NCI-H187 treated with DMSO at 0.1 percent for 48 hours (cell line): Measurements from ENCODE around the gene RABGAP1.
"Not testable (repeated sequence)": the region's sequence is repeated elsewhere in the genome, so short reads cannot be mapped to it uniquely, and the experiment has no call there.

ENCODE experiments used
- DNase-seq: peaks from one replicate; lab custom pipeline; 2025; lab: John Stamatoyannopoulos, UW

The RABGAP1 gene

DNA sequence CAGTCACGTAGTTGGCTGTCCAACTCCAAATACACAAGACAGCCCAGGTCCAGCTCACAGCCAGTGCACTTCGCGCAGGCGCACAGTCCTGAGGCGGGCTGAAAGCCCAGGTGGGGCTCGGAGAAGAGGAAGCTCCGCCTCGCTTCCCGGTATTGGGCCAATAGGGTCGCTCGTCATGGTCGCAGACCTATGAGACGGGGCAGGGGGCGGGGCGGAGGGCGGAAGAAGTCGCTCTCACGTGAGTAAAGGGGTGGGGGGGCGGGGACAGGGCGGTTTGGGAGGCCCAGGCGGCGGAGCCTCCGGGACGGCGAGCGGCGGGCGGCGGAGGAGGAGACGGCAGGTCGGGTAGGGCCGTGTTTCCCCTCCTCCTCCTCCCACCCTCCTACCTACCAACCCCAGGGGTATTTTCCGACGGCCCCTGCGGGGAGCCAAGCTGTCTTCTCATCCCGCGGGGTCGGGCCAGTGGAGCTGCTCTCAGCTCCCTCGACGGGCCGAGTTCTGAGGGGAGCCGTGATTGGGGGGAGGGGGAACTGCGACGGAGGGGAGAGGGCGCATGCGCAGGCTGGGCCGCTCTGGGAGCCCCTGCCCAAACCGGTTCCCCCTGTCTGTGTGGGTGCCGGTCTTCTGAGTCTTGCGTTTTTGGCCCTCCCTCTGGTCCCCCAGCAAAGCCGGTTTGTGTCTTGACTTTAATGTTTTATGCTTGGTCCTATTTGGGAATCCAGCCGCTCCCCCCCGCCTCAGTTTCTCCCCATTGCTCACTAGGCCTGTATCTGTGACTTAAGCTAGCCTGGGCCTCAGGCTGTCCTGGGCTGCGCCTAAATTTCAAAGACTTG lies at the start of gene RABGAP1:
Gene RABGAP1, plus strand, starts transcription at position 272 of the 833 bp plus-strand sequence. CDS start 16,040 bp downstream, outside the sequence.
- DNase-seq, result peak; percentile 63

DNA sequence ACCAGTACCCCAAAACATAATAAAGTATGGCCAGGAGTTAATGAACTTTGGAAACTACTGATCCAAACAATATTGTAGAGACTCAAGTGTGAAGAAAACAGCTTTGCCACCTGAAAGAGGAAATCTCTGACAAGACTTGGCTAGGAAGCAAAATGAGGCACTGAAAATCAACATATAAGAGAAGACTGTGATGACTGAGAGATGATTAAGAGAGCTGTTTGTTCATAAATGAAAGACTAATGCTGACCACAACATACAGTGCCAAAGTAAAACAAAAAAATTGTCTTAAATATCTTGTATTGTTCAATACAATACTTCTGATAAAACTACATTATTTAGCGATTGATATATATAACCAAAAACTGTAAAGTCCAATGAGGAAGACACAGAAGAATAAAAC lies 42.9 kb upstream of the RABGAP1 start:
- DNase-seq, result no peak

GRCh38 chr9:122900791-122901190 lies 40.0 kb upstream of the RABGAP1 start:
- DNase-seq, result no peak

DNA sequence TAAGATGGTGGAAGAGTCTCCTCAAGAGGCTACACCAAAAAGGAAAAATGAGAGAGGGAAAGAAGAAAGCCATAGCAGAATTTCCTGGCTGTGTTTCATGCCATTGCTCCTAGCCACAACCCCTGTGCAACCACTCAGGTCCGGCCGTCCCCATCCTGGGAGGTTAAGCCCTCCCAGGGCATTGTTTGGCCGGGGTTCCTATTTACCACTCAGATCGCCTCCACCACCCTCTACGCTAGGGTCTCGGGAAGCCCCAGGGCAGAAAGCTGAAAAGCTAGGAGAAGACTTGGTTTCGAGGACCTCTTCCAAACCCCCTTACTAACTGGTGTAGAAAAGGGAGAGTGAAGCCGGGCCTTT lies 36.4 kb upstream of the RABGAP1 start:
- no peak for DNase-seq

- DNase-seq, result peak; percentile 81
Observed at GRCh38 chr9:122904823-122905710, 35.8 kb upstream of the RABGAP1 start, which contains the start of gene RC3H2. Gene RC3H2, minus strand, starts transcription at chr9:122905359. Its CDS starts 7,850 bp downstream, at chr9:122897509.

DNA sequence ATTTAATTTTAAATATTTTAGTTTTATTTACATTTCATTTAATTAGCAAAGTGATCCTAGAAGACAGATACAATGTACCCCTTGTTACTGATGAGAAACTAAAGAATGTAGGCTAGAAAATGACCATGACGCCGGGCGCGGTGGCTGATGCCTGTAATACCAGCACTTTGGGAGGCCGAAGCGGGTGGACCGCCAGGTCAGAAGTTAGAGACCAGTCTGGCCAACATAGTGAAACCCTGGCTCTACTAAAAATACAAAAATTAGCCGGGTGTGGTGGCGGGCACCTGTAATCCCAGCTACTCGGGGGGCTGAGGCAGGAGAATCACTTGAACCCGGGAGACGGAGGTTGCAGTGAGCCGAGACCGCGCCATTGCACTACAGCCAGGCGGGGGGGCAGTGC lies 34.7 kb upstream of the RABGAP1 start:
- DNase-seq, result not testable (repeated sequence)

DNA sequence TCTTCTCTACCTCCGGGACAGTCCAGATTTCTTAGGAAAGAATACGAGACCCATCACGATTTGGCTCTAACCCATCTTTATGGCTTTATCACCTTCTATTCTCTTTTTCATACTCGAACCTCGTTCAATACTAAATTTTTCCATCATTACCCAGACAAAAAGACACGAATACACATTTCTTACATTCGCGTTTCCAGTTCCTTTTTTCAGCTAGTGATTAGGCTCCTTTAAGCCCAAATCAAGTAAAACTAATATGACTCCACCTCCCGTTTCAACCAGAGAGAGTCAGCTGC lies 28.2 kb upstream of the RABGAP1 start:
- DNase-seq, result no peak

- peak; percentile 5 for DNase-seq
Observed at GRCh38 chr9:122912964-122913673, 27.7 kb upstream of the RABGAP1 start, which contains the start of gene ZBTB6. Gene ZBTB6, minus strand, starts transcription at chr9:122913323. Its CDS starts 1,251 bp downstream, at chr9:122912072.

DNA sequence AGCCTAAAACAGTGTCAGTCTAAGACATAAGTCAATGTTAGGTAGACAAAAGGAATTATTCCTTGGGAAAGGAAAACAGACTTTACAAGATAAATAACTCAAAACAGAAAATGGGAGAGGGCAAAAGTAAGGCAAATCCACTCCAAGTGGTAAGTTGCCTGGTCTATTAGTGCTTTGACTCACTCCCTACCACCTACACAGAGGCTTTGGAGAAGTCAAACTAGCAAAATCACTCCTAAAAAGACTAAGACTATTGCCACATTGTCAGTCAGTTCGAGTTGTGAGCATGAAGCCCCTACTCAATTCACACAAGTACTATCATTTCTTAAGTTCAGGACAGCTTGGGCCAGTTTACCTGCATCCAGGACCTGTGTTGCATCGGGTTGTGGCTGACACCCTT lies 22.5 kb upstream of the RABGAP1 start:
- no peak for DNase-seq

GRCh38 chr9:122922713-122923112 lies 18.1 kb upstream of the RABGAP1 start:
- DNase-seq, result no peak

GRCh38 chr9:122923947-122924346 lies 16.9 kb upstream of the RABGAP1 start:
- DNase-seq, result no peak

DNA sequence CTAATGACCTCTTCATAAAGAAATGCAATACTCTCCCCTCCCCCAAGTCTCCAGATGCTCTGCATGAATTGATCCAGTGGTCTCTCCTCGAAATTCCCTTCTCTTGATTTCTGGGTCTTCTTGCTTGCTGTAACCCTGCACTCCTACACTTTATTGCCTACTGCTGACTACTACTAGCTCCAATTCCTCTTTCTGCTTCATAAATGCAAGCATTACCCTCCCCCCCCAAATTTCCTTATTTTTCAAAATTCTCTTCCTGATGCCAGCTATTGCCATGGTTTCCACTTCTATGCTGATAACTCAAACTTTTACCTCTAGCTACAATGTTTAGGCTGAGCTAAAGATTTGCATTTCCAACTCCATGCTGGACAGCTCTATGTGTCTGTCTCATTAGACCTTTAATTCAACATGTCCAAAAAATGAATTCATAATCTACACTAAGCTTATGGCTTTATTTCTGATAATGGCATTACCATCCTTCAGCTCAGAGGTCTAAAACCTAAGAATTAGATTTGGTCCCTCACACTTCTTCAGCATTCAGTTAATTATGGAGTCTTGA lies 10.9 kb upstream of the RABGAP1 start:
- no peak for DNase-seq

DNA sequence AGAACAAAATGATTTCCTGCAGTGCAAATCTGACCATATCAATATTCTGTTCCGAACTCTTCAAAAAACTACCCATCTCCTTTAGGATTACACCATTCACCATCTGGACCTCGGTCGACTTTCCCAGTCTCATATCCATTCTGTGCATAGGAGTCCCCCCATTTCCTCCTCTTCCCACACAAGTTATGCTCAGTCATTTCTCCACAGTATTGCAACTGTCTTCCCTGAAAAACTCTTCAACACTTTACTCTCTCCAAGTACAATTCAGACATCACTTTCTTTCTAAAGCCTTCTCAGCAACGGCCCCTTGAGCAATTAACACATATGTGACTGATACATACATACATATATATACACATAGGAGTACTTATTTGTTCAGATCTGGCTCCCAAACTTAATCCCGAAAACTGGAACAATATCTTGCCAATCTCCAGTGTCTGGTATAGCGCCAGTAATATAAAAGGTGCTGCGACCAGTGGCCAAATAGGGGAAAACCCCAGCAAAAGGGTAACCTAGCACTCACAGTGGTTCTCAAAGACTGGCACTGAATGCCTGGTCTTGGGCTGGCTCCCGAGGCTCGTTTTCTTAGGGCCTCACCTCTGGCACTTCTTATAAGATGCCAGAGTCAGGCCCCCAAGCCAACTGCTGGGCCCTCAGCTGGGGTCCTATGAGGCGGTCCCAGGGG lies 10.1 kb upstream of the RABGAP1 start:
- no peak for DNase-seq

DNA sequence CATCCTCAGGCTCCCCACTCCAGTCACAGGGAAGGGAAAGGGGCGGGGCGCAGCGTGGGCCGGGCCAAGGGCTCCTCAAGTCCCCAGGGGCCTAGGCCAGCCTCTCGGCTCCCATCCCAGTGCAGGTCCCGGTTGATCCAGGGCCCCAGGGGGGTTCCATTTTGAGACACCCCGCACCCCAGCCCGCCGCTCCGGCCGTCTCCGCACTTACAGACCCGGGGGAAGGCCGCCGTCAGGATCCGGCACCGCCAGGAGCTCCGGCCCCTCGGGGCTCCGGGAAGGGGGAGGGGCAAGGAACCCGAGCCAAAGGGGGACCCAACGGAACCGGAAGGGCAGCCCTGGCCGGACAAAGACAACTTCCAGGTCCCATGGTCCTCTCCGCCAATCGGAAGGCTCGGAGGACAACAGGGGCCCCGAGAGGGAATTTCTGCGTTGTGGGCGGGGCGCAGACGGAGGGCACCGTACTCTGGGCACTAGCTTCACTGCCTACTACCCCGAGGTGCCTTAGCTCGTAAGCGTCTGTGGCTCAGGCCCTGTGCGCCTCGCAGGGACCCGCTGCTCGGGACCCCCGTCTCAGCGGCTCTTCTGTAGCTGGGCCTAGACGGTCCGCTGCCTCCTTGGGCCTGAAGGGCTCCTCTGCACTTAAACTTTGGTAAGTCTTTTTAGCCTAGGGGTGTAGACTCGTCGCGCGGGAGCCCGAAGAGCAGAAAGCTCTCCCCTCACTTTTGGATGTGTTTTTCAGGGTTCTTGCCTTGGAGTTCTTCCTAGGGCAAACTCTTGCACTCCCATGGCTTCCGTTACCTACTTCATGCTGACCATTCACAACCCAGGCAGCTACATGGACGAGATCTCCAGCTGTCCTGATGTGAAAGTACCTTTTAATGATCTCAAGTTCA lies 9.3 kb upstream of the RABGAP1 start, which contains the start of gene ZBTB26:
Gene ZBTB26, minus strand, starts transcription at position 287 of the 896 bp plus-strand sequence. CDS start 11,578 bp downstream, outside the sequence.
- DNase-seq, result peak; percentile 2

- no peak for DNase-seq
Observed at GRCh38 chr9:122936464-122936863, 4.4 kb upstream of the RABGAP1 start.

DNA sequence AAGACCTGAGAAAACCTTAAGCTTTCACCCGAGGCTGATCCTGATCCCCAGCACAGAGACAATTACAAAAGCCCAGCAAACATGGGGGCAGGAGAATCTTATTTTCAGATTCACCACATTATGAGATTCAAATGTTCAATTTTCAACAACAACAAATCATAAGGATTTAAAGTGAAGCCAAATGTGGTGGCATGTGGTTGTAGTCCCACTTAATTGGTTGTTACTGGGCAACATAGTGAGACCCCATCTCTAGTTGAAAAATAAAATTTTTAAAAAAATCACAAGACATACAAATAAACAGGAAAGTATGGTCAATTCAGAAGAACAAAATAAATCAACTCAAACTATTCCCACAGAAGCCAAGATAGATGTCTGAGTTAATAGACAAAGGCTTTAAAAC lies 3.9 kb upstream of the RABGAP1 start:
- DNase-seq, result no peak

DNA sequence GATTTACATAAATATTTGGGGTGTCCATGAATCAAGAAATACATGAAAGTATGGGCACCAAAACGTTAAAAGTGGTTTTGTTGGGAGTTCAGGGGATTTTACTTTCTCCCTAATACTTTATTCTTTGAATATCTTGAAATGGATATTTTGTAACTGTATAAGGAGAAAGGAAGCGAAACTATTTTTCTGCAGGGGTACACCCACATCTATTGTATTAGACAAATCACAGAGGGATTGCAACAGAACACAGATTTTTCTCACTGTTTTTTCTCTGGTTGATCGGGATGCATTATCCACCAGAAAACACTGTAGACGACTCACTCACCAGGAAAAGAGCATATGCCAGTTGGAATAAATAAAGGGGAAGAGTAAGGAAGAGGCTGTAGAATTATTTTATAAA lies 1.2 kb upstream of the RABGAP1 start:
- no peak for DNase-seq

- DNase-seq, result no peak
Observed at GRCh38 chr9:122940454-122940748, 419 bp upstream of the RABGAP1 start.

GRCh38 chr9:122941582-122942234 lies 888 bp downstream of the RABGAP1 start:
- no peak for DNase-seq
